HG03457 (cell line): ENCODE results near the gene EDARADD.
"Not testable (repeated sequence)": the region's sequence is repeated elsewhere in the genome, so short reads cannot be mapped to it uniquely, and the experiment has no call there.

Source experiments
- ATAC-seq: cut with Tn5 transposase; IDR thresholded peaks from one replicate; pipeline ENCODE4 v1.9.1; 2021; ENCODE audit warnings: moderate number of reproducible peaks; ENCODE audit not compliant: unreplicated experiment

The EDARADD gene

DNA sequence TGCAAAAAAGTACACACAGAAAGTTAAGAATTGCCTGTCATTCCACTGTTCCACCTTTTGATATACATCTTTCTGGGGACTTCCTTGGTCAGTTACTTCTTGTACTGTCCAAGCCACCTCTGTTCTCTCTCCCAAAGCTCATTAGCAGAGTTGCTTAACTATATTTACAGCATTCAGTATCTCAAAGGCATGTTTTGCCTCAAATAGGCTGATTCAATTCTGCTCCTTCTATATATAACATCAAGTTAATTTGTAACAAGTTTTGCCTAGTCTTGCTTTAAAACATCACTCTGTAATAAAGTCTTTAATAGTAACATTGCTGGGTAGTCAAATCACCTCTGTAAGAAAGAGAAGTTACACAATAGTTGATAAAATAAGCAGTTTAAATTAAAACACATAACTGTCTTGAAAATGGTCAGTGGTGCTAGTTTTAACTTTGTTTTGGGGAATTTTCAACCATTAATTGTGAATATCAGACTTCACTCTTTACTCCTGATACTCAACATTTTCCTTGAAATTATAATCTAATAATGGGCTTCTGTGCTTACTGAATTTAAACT, 35.7 kb downstream of the EDARADD start:
- no peak for ATAC-seq

DNA sequence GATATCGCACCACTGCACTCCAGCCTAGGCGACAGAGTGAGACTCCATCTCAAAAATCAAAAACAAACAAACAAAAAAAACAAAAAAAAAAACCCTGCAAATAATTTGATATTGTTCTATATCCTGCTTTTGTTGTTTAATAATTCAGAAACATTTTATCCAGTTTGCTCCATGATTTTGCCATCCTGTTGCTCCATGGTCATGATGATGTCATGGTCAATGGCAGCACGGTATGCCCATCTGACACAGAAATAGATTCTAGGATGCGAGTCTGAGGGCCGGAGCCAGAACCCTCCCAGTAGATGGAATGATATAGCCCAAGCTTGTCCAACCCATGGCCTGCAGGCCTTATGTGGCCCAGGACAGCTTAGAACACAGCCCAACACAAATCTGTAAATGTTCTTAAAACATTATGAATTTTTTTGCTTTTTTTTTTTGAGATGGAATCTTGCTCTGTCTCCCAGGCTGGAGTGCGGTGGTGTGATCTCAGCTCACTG, 39.8 kb downstream of the EDARADD start:
- no peak for ATAC-seq

DNA sequence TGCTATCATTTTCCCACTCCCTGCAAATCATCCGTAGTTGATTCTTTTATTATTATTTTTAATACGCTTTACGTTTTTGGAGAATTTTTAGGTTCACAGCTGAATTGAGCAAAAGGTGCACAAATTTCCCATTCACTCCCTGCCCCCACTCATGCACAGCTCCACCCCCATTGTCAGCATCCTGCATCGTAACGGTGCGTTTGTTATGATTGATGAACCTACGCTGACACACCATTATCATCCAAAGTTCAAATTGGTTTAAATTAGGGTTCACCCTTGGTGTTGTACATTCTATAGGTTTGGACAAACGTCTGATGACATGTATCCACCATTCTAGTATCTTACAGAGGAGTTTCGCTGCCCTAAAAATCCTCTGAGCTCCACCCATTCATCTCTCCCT, 44.5 kb downstream of the EDARADD start:
- ATAC-seq = no peak

DNA sequence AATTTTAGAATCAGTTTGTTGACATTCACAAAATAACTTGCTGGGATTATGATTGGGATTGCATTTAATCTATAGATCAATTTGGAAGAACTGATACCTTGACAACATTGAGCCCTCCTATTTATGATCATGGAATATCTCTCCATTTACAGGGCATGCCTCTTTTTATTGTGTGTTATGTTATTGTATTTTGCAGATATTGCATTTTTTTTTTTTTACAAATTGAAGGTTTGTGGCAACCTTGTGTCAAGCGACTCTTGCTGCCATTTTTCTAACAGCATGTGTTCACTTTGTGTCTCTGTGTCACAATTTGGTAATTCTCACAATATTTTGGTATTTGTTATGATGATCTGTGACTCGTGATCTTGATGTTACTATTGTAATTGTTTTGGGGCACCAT, 46.3 kb downstream of the EDARADD start:
- no peak for ATAC-seq

DNA sequence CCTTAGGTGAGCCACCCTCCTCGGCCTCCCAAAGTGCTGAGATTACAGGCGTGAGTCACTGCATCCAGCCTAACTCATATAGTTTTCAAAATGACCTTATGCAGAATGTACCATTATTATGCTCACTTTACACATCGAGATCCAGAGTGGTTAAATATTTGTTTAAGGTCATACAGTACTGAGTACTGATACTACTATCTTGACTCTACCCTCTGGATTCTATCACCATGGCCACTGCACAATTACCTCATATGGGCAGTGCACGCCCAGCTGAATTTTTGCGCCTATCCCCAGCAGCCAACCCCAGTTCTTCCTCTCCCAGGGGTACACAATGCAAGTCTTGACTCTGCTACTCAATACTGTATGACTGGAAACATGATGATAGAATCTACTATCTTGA, 56.7 kb downstream of the EDARADD start:
- ATAC-seq = no peak

DNA sequence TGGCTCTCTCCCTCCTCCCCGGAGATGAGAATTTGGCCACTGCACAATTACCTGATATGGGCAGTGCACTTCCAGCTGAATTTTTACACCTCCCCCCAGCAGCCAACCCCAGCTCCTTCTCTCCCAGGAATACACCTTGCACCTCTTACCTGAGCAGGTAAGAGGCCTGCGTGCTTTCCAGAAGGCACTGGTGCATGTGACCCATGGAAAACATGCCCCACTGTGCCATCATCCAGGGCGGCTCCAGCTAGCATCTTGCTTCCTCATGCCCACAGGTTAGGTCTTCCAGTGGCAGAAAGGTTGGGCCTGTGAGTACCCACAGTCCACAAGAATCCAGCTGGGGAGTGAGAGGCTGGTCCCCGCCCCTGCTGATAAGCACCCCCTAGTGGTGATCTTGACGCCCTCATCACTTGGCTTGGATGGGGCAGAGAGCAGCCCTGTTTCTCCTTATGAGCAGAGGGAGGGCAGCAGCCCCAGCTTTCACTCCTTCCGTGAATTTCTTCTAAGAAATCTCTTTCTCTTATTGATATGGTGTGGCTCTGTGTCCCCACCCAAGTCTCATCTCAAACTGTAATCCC, 57.8 kb downstream of the EDARADD start:
- no peak for ATAC-seq

DNA sequence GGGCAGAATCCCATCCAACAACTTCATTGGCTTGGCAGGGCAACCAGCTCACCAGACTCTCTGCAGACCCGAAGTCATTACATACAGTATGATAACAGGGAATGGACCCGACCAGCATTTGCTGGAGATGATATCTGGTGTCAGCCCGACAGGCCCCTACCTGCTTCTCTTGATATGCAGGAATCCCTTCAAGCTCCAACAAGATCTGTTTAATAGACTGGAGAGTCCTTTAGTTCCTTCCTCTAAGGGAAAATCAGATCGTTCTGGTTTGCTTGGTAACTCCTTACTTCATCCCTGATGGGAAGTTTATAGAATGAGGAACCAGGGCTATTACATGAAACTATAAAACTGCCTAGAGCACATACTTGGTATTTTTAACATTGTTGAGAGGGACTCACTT, 61.2 kb downstream of the EDARADD start:
- ATAC-seq = no peak

DNA sequence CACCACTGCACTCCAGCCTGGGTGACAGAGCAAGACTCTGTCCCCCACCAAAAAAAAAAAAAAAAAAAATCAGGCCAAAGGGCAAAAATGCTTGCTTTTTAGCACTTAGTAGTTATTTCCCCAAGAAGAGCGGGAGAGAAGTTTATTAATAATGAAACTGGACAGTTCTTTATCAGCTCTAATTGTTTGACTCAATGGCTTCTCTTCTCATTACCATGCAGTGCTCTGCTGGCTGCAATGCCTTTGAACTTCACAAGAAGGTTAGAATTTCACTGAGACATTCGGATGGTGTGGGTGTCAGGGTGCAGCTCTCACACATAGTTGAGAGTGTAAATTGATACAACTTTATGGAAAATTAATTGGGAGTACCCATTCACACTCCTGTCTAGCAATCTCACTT, 63.7 kb downstream of the EDARADD start:
- no peak for ATAC-seq

DNA sequence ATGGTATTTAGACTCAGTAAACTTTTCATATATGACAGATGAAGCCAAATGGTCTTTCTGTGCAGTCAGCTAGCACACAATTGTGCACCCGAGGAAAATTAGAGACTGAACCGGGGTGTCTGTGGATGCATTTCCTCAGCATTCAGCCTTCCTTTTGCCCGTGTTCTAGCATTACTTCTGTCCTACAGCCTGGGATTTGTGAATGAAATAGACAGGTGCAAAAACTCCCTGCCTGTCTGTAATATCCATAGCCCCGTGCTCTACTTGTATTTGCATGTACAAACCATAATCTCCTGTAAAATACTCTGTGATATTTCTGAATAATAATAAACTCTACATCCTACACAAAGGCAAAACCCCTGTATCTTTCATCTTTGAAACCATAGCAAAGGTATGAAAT, 64.9 kb downstream of the EDARADD start:
- ATAC-seq = no peak

DNA sequence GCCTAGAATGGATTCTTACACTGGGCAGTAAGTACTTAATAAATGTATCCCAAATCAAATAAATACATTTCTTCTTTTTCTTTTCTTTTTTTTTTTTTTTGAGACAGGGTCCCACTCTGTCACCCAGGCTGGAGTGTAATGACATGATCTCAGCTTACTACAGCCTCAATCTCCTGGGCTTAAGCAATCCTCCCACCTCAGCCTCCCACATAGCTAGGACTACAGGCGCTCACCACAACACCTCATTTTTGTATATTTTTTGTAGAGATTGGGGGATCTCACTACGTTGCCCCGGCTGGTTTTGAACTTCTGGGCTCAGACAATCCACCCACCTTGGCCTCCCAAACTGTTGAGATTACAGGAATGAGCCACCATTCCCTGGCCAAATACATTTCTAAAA, 66.0 kb downstream of the EDARADD start:
- ATAC-seq = no peak

DNA sequence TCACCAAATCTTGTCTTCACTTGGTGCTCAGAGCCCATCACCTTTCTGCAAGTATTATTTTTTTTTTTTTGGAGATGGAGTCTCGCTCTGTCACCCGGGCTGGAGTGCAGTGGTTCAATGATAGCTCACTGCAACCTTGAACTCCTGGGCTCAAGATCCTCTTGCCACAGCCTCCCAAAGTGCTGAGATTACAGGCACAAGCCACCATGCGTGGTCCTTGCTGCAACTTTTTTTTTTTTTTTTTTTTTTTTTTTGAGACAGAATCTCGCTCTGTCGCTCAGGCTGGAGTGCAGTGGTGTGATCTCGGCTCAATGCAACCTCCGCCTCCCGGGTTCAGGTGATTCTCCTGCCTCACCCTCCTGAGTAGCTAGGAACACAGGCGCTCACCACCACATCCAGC, 70.1 kb downstream of the EDARADD start:
- ATAC-seq = not testable (repeated sequence)

DNA sequence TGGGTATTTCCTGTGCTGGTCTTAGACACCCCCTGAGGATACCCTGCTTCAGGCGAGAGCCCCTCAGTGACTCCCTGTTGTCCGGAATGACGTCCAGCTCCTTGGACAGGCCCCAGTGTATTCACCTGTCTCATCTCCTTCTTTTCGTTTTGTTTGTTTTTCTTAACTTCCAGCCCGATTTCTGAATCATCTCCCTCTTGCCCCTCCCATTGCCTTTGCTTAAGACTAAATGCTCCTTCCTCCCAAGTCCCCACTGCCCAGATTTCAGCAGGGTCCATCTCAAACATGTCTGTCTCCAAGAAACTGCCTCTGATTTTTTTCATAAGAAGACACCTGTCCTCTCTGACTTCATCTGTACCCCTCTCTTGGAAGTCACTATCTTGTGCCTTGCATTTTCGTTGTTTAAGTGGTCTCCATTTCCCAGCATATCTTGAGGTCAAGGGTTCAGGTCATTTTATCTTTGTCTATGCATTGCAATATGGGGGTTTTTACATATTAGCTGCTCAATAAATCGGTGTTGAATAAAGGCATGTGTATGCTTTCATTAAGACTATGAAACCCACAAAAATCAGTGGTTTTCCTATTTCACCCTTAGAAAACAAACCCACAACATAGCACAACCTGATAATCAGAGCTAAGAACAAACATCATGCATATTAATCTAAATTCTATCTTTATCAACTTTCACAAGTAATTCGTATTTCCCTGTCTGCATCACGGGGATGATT, 71.3 kb downstream of the EDARADD start:
- peak; percentile 26 for ATAC-seq

DNA sequence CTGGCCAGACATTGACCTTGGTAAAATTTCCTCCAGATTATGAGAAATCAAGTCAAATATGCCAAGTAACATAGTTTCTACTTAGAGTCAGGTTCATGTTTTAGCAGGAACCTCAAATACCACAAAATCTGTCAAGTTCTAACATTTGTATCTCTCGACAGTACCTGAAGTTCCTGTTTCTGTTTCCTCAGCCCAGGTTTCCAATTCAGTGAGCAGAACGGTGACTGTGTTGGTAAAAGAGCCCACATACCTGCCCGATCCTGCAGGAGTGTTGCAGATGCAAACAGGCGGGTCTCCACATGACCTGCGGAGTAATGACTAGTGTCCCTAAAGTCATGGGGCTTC, 71.8 kb downstream of the EDARADD start:
- ATAC-seq = peak; percentile 72

DNA sequence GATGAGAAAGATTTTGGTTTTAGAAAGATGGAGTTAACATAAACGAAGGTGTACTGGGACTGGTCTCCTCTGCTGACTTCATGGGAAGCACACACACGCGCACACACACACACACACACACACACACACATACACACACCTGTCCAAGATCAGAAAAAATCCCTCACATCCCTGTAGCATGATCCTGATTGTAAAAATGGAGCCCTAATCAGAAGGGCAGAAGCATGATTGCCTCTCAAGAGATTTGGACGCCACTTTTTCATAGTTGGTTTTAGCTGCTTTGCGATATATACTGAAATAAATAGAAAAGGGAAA, 73.2 kb downstream of the EDARADD start:
- no peak for ATAC-seq

DNA sequence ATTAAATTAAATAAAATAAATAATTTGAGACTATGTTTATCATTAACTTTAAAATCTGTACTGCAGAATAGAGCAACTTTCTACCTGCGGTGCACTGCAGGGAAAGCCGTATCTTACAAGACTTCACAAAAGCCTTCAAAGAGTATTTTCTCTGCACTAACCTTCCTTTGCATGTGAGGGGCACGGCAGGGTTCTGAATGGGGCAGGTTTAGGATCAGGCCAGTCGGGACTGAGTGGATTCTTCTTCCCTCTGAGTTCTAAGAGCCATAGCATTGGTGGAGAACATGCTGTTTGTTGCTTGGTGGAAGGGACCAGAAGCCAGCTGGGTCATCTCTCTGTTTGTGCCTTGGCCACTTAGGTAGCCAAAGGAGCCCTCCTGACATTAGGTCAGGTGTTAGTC, 74.5 kb downstream of the EDARADD start:
- ATAC-seq = no peak

DNA sequence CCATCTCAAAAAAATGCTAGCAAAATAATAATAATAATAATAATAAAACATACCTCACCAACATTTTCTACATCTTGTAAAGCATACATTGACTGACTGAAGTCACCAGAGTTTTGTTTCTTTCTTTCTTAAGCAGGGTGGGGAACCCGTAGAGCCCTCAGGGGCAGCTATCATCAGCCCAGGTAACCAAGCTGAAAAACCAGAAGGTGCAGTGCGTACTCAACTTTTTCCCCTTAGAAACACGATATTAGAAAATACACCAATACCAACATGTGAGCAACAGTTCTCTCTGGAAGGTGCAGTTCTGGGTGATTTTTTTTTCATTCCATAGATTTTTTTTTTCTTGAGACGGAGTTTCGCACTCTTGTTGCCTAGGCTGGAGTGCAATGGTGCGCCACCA, 75.4 kb downstream of the EDARADD start:
- ATAC-seq = no peak

DNA sequence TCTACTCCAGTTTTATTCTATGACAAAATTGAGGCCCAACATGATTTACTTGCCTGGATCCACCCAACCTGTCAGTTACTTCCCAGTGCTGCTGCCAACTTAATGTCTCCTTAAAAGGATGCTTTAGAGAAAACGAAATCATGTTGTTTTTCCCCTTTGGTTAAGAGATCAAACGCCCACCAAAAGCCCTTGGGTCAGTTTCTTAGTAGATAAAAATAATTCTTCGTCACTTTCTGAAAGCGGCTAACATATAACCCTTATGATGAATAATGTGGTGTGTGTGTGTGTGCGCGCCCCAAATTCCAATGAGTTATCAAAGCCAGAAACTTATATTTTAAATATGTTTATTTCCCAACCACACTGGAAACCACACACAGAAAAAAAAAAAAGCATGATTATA, 77.0 kb downstream of the EDARADD start:
- no peak for ATAC-seq

DNA sequence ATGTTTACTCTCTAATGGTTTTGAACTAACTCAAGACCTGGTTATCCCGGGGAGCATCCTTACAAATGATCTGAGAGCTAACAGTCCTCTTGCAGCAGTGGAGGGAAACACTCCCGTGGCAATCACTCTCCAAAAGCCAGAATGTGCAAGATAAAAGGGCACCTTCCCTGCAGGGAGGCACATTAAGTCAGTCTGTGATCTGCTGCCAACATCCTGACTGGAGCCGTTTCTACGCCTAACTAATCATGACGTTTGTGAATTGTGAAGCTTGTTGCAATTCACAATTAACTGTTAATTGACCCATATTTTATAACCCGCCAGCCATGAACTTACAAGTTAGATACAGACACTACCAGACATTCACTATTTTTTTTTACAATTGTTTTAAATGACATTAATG, 77.6 kb downstream of the EDARADD start:
- no peak for ATAC-seq

DNA sequence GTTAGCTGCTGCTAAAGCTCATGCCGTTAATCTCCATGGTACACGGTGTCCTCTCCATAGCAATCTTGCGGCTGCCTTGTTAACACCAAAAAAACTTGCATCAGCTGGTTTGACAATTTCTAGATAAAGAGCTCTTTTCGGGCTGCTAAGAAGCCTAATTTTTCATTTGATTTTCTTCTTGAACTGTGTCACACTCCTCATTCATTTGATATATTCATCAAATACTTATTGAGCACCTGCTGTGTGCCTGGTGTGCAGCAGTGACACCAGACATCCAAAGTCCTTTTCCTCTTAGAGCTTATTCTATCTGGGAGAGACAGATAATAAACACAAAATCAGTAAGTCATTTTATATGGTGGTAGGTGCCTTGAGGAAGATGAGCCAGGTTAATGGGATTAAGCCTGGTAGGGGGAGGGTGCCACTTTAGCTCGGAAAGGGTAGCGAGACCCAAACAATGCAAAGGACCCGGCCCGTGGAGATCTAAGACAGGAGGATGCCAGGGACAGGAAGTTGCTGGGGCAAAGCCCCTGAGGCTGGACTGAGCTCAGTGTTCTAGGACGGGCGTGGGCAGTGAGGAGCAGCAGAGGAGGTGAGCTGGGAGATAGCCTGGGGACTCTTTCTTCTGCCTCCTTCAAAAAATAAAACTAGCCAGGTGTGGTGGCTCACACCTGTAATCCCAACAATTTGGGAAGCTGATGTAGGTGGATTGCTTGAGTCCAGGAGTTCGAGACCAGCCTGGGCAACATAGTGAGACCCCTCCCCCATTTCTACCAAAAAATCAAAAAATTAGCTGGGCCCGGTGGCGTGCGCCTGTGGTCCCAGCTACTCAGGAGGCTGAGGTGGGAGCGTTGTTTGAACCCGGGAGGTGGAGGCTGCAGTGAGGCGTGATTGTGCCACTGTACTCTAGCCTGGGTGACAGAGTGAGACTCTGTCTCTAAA, 79.0 kb downstream of the EDARADD start:
- ATAC-seq = no peak

DNA sequence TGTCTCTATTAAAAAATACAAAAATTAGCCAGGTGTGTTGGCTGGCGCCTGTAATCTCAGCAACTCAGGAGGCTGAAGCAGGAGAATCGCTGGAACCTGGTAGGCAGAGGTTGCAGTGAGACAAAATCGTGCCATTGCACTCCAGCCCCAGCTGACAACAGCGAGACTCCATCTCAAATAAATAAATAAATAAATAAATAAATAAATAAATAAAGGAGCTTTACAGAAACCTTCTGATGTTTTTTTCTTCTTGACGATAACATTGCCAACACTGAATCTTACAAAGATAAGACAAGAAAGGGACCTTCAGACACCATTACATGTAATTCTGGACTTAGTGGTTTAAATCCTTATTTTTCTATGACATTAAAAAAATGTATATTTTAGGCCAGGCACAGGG, 81.9 kb downstream of the EDARADD start:
- no peak for ATAC-seq

DNA sequence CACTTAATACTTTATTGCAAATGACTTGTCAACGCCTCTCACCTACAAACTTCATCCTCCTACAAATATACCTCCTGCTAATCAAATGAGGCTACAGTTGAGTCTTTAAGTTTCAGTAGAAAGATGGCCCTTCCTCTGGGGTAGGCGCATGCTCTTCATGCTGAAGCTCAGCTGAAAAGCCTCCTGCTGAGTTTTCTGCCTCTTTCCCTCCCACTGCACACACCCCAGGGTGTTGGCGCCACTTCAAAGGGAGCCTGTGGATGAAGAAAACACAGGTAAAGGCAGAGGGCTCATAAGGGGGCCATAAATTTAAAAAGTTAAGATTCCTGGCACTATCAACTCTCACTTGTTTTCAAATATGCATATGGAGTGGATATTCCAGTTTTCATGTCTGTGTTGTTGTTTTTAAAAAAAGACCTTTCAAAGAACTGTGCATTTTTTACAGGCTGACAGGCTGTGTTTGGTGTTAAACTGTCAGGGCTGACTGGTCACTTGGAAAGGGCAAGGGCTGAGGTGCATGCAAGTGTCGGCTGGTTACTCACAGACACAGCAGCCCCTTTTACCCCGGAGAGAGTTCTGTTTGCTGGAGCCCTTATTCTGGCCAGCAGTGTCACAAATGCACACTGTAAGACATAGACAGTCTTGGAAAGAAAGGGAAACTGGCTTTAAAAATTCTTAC, 86.8 kb downstream of the EDARADD start:
- no peak for ATAC-seq
